GM12875 (cell line): Measurements from ENCODE around the gene LBHD2.

Experiments
- H3K4me3 ChIP-seq: one replicate; pipeline ENCODE4 v1.5.1; 2011; ENCODE audit warnings: low read depth, low read length, control low read depth
- TF ChIP-seq, protein P1 (sequence below): IDR thresholded peaks from 2 replicates; pipeline ENCODE4 v1.5.1; 2011; ENCODE audit warnings: low read depth, mild to moderate bottlenecking, control low read depth, inconsistent platforms, low read length, moderate library complexity, borderline replicate concordance; ENCODE audit not compliant: insufficient read depth

The LBHD2 gene

DNA sequence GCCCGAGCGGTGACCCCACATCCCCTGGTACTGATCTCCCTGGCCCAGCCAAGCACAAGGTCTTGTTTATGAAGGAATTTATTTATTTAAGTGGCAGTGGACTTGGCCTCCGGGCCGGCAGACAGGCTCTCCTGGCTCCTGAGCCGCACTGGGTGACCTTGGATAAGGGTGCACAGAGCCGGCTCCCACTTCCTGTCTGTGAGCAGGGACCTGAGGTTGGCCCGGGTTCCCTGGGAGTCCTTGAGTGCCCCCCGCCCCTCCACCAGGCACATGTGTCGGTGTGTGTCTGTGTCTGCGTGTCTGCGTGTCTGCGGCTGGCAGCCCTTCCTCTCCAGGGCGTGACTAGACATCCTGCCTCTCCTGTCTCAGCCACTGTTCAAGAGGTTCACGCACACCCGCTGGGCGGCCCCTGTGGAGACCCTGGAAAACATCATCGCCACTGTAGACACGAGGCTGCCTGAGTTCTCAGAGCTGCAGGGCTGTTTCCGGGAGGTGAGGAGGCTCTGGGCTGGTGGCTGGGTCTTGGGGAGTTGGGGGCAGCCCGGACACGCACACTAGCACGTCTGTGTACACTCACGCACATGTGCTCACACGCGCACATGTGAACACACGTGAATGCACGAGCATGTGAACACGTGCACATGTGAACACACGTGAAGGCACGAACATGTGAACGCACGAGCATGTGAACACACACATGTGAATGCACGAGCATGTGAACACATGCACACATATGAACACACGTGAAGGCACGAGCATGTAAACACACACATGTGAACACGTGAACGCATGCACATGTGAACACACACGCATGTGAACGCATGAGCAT is 48.6 kb downstream of the LBHD2 start:
- TF ChIP-seq, protein P1, sequence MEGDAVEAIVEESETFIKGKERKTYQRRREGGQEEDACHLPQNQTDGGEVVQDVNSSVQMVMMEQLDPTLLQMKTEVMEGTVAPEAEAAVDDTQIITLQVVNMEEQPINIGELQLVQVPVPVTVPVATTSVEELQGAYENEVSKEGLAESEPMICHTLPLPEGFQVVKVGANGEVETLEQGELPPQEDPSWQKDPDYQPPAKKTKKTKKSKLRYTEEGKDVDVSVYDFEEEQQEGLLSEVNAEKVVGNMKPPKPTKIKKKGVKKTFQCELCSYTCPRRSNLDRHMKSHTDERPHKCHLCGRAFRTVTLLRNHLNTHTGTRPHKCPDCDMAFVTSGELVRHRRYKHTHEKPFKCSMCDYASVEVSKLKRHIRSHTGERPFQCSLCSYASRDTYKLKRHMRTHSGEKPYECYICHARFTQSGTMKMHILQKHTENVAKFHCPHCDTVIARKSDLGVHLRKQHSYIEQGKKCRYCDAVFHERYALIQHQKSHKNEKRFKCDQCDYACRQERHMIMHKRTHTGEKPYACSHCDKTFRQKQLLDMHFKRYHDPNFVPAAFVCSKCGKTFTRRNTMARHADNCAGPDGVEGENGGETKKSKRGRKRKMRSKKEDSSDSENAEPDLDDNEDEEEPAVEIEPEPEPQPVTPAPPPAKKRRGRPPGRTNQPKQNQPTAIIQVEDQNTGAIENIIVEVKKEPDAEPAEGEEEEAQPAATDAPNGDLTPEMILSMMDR: no peak
- H3K4me3 ChIP-seq: no peak overlapping the region

GRCh38 chr14:103133210-103134140 is 49.5 kb downstream of the LBHD2 start:
- TF ChIP-seq, protein P1: no peak
- no peak overlapping the region for H3K4me3 ChIP-seq

DNA sequence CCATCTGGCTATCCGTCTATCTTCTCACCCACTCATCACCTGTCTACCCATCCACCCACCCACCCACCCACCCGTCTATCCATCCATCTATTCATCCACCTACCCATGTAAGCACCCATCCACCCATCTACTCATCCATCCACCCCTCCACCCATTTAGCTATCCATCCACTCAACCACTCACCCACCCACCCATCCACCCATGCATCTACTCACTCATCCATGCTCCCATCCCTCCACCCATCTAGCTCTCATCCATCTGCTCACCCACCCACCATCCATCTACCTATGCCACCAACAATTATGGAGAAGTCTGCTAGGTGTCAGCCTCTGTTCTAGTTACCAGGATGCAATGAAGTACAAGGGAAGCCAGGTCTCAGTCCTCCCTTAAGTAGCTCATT is 50.4 kb downstream of the LBHD2 start:
- H3K4me3 ChIP-seq: no peak overlapping the region
- TF ChIP-seq, protein P1: no peak

- TF ChIP-seq, protein P1: no peak
- H3K4me3 ChIP-seq: no peak overlapping the region
Observed at GRCh38 chr14:103134919-103135318, 50.9 kb downstream of the LBHD2 start.

DNA sequence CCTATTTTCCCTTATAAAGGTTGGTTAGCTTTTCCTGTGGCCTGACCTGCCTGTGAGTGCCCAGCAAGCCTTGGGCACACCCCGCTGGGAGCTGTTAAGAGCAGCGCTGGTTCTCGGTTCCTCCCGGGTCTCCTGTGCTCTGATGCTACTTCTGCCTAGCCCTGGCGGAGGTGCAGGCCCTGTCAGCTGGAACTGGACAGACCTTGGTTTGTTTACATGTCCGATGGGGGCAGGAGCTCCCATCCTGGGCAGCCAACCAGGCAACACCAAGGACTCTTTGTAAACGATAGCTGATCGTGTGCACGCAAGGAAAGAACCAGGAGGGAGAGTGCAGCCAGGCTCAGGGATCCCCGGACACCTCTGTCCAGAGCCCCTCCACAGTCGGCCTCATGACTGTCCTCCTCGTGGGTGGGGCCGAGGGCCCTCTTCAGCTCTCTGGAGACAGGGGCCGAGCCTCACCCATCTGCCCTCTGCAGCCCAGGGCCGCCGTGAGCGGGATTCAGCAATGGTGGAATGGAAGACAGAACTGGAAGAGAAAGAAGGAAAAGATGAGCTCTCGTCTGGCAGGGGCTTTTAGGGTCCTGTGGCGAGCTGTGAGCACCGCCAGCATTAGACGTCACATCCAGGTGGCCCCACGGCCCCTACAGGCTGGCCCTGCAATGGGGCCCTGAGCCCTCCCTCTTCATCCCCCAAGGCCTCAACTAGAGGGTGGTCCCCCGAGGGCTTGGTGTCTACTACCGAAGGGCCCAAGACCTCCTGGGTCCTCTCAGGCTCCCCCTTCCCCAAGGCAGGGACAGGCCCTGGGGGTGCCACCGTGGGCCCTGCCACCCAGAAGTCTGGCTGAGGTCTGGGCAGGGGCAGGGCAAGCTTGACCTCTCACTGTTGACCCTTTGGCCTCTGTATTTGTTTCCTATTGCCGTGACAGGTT is 51.6 kb downstream of the LBHD2 start:
- TF ChIP-seq, protein P1: no peak
- H3K4me3 ChIP-seq: no peak overlapping the region

DNA sequence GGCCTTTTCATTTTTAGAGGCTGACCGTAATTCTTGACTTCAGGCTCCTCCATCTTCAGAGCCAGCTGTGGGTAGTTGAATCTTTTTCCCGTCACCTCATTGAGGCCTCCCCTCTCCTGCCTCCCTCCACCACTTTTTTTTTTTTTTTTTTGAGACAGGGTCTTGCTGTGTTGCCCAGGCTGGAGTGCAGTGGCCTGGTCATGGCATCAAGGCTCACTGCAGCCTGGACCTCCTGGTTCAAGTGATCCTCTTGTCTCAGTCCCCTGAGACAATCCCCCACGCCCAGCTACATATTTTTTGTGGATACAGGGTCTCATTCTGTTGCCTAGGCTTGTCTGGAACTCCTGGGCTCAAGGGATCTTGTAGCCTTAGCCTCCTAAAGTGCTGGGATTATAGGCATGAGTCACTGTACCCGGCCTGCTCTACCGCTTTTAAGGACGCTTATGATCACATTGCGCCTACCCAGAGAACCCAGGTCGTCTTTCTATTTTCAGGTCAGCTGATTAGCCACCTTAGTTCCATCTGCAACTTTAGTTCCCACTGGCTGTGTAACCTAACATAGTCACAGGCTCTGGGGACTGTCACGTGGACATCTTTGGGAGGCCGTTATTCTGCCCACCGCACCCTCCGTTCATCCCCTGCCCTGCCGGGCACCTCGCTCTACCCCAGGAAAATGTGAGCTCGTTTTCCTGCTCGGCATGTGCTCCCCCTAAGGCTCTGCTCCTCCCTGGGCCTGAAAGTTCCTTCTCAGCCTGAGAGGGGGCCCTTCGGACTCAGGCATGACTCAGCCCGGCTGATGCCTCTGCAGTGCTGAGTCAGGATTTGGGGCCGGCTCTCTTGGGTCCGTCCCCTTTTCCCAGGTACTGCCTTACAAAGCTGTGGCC is 52.6 kb downstream of the LBHD2 start:
- no peak overlapping the region for H3K4me3 ChIP-seq

More for the DNA sequence above, 52.6 kb downstream of the LBHD2 start:
- TF ChIP-seq, protein P1: no peak
